GM12892 (cell line): ENCODE data around the gene MBNL1.

Experiments
- POLR2A ChIP-seq: IDR thresholded peaks from 2 replicates; pipeline ENCODE4 v1.6.1; 2011; ENCODE audit warnings: low read depth, low read length, control low read depth
- POLR2AphosphoS5 ChIP-seq: IDR thresholded peaks from 2 replicates; pipeline ENCODE4 v1.6.1; 2011; ENCODE audit warnings: low read depth, low read length, control low read depth
- TAF1 ChIP-seq: IDR thresholded peaks from 2 replicates; pipeline ENCODE4 v1.6.1; 2011; ENCODE audit warnings: low read depth, mild to moderate bottlenecking, control low read depth, low read length, borderline replicate concordance

DNA sequence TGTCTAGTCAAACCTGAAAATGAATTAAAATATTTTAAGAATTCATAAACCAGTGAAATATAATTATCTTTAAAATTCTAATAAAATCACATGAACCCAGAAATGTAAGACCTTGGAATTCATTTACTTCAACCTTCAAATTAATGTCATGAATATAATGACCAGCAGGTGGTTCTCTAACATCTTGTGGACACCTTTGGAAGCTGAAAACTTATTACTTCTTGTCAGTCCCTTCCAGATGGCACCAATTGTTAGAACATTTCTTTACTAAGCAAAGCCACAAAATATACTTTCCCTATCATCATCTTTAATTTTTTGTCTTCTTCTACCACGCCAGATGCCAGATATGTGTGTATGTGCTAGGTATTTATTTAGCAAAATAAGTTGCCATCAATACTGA lies 240.0 kb downstream of the MBNL1 start:
- TF ChIP-seq POLR2A (no peak), POLR2AphosphoS5 (no peak), TAF1 (no peak)
